ENCODE data around the gene TSFM. TPM values are rescaled to one million over a fixed set of nuclear protein-coding genes. Genes with fewer than 3 reads are reported as not detected.

The TSFM gene
- total and polyA plus RNA-seq, 2 of the 13 experiments (the other 11 are each of a cell fraction or from before 2014, with no cell fraction given), result 29.8 to 68.3 TPM

GRCh38 chr12:57821474-57822214 is 39.1 kb downstream of the TSFM start:
- DNase-seq (ENCODE audit: low spot score) (no peak), ATAC-seq (no peak), FAIRE-seq (no peak)
- H3K9me3 ChIP-seq (ENCODE audit: low read length), result no peaks in the 10 kb centered on the region
- H3K36me3 ChIP-seq (replicated peaks in 1 of 2; ENCODE audit: control insufficient read depth in 1 of 2, insufficient read depth in 2 of 2, low read length in 2 of 2), result peaks cover 28 to 44% of the 10 kb centered on the region in 2 experiments
- BruUV-seq (replicated peaks), result no TSS peak
- H3K27me3 ChIP-seq (ENCODE audit: control insufficient read depth in 1 of 2, insufficient read depth in 2 of 2, low read length in 2 of 2), result no peaks in the 10 kb centered on the region
- 94% methylated on average over 10 of the region's 10 CpGs for WGBS (ENCODE audit: low lambda C conversion rate)
- CTCF ChIA-PET (ENCODE audit: low intra/inter-chr PET ratio, low total read pairs), result no interaction called here
- no peak overlapping the region for H2AFZ ChIP-seq (ENCODE audit: low read length)
- peaks cover 10% of the 10 kb centered on the region for H4K20me1 ChIP-seq (ENCODE audit: insufficient read depth, low read length)
- no peaks in the 10 kb centered on the region for H3K79me2 ChIP-seq (ENCODE audit: insufficient read depth, low read length)
- no peak overlapping the region for H3K4me2 ChIP-seq (ENCODE audit: low read depth, low read length)
- intact Hi-C loops (cut with micrococcal nuclease; ENCODE audit: unreplicated experiment), result no loop called here
- peaks cover 52% of the 10 kb centered on the region for H3K4me1 ChIP-seq (ENCODE audit: insufficient read depth, low read length)
- no peak overlapping the region for H3K4me3 ChIP-seq (replicated peaks in 1 of 3; ENCODE audit: insufficient read depth in 1 of 3, low read depth in 2 of 3, low read length in 3 of 3)
- POLR2A ChIA-PET, result interaction anchor here (0.6 to 1.5 kb wide), 2 partner anchors 31 to 1428 kb away, joined by 3 to 4 read pairs; no protein-coding TSS in a partner anchor
- no peak overlapping the region for H3K9ac ChIP-seq (ENCODE audit: insufficient read depth, low read depth, low read length)
- in situ Hi-C loops (cut with HindIII; ENCODE audit: extremely low pct_ligation_motif_present, low pct_unique_long_range_greater_than_20kb), result no loop called here
- H3K27ac ChIP-seq (ENCODE audit: extremely low read length, insufficient read depth, low read length), result no peak overlapping the region
- TF ChIP-seq ZNF558 (CRISPR knock-in tag; IDR thresholded peaks at IDR 0.05; ENCODE audit: borderline replicate concordance), result no peak
- TF ChIP-seq EP300 (IDR thresholded peaks at IDR 0.05; ENCODE audit: low read depth in 2 of 2, low read length in 2 of 2), result no peak
- no peak for TF ChIP-seq EP300 (CRISPR knock-in tag; IDR thresholded peaks at IDR 0.05; ENCODE audit: borderline replicate concordance)
- TF ChIP-seq ZNF441 (CRISPR knock-in tag; IDR thresholded peaks at IDR 0.05; ENCODE audit: borderline replicate concordance), result no peak
- TF ChIP-seq ZNF615 (CRISPR knock-in tag; IDR thresholded peaks at IDR 0.05; ENCODE audit: borderline replicate concordance), result no peak
- no peak for TF ChIP-seq AGO1 (IDR thresholded peaks at IDR 0.05; ENCODE audit: low read depth, low read length, poor library complexity, severe bottlenecking)
- TF ChIP-seq SP2 (CRISPR knock-in tag; IDR thresholded peaks at IDR 0.05), result no peak
- TF ChIP-seq ZNF670 (CRISPR knock-in tag; IDR thresholded peaks at IDR 0.05; ENCODE audit: borderline replicate concordance), result no peak
- TF ChIP-seq MTF1 (CRISPR knock-in tag; IDR thresholded peaks at IDR 0.05), result no peak
- TF ChIP-seq ZNF564 (CRISPR knock-in tag; IDR thresholded peaks at IDR 0.05), result no peak
- TF ChIP-seq SP5 (CRISPR knock-in tag; IDR thresholded peaks at IDR 0.05; ENCODE audit: borderline replicate concordance, low read depth), result no peak
